GM18511 (cell line): ENCODE data around the gene GORASP1.
"Not testable (repeated sequence)": the region's sequence is repeated elsewhere in the genome, so short reads cannot be mapped to it uniquely, and the experiment has no call there.

Experiments
- ATAC-seq: cut with Tn5 transposase; IDR thresholded peaks from one replicate; pipeline ENCODE4 v1.9.1; 2021; ENCODE audit warnings: mild to moderate bottlenecking, moderate library complexity; ENCODE audit not compliant: unreplicated experiment

GORASP1 gene

GRCh38 chr3:39075910-39076309 is 31.5 kb downstream of the GORASP1 start:
- no peak for ATAC-seq

- ATAC-seq: no peak
These were observed 38.9 kb downstream of the GORASP1 start for GRCh38 chr3:39068556-39068955.

GRCh38 chr3:39067286-39067685 is 40.1 kb downstream of the GORASP1 start:
- no peak for ATAC-seq

- ATAC-seq: peak; percentile 99
These were observed 42.2 kb downstream of the GORASP1 start for GRCh38 chr3:39065197-39065596.

GRCh38 chr3:39064646-39065045 is 42.8 kb downstream of the GORASP1 start:
- ATAC-seq: no peak

- no peak for ATAC-seq
These were observed 44.3 kb downstream of the GORASP1 start for GRCh38 chr3:39063143-39063542.

GRCh38 chr3:39062180-39062579 is 45.2 kb downstream of the GORASP1 start:
- no peak for ATAC-seq

GRCh38 chr3:39061228-39061627 is 46.2 kb downstream of the GORASP1 start:
- ATAC-seq: not testable (repeated sequence)

GRCh38 chr3:39056151-39056550 is 51.3 kb downstream of the GORASP1 start:
- no peak for ATAC-seq

GRCh38 chr3:39053696-39054095 is 53.7 kb downstream of the GORASP1 start:
- no peak for ATAC-seq

GRCh38 chr3:39052583-39052982 is 54.8 kb downstream of the GORASP1 start:
- no peak for ATAC-seq

- peak; percentile 99 for ATAC-seq
These were observed 55.5 kb downstream of the GORASP1 start, which contains the start of the genes SCN11A and WDR48 for GRCh38 chr3:39051649-39052561. Gene SCN11A (minus strand): TSS chr3:39051944. CDS start chr3:38950362, 101,582 bp downstream. Gene WDR48 (plus strand): TSS chr3:39052016. CDS start chr3:39052026, 10 bp downstream.

GRCh38 chr3:39050029-39050428 is 57.4 kb downstream of the GORASP1 start:
- no peak for ATAC-seq
